Colonic mucosa (tissue), 4 donors: ENCODE data around the gene KHNYN. TPM values are rescaled to one million over a fixed set of nuclear protein-coding genes. Genes with fewer than 3 reads are reported as not detected.
"Not testable (repeated sequence)": the region's sequence is repeated elsewhere in the genome, so short reads cannot be mapped to it uniquely, and the experiment has no call there.

Experiments used
- DNase-seq: peaks from one replicate; pipeline ENCODE4 v3.0.0-alpha.2; 2020
- H3K27ac ChIP-seq: fragments of 200-600 bp; one replicate; pipeline ENCODE4 v1.8.0; 2021
- H3K27me3 ChIP-seq: fragments of 200-600 bp; one replicate; pipeline ENCODE4 v1.8.0; 2021
- H3K36me3 ChIP-seq: fragments of 200-600 bp; one replicate; pipeline ENCODE4 v1.8.0; 2021
- H3K4me1 ChIP-seq: fragments of 200-600 bp; one replicate; pipeline ENCODE4 v1.8.0; 2021; ENCODE audit warnings: mild to moderate bottlenecking
- H3K4me3 ChIP-seq: fragments of 200-600 bp; one replicate; pipeline ENCODE4 v1.8.0; 2021
- H3K9ac ChIP-seq, 2 donors: one replicate each; pipeline ENCODE4 v1.7.0; 2013; ENCODE audit warnings: control low read depth in 2 of 2, low read depth in 2 of 2, low read length in 2 of 2
- H3K9me3 ChIP-seq: fragments of 200-600 bp; one replicate; pipeline ENCODE4 v1.8.0; 2021
- intact Hi-C: fragments of 100-400 bp; cut with DNase I; formaldehyde crosslinking; loops from one replicate; pipeline ENCODE4 v1.14.1; 2022
- total RNA-seq, 2 donors: library from RNA; stranded (reverse); fragmentation: NEBNext Ultra II Directional in 1 of 2; extraction: Animal tissue kit (Norgen Biotek cat#: 25700) in 1 of 2; gene quantifications; one replicate each; pipeline ENCODE4 v1.2.1, GENCODE V29; 2021
- TF ChIP-seq, protein P1 (sequence below): fragments of 200-600 bp; IDR thresholded peaks from one replicate; pipeline ENCODE4 v1.8.0; 2022; ENCODE audit warnings: antibody characterized with exemption, mild to moderate bottlenecking
- donor health status: healthy.
- donor health status: DM: no; HTN: no; CAD: no.
- donor health status: DM: no; HTN: no; CAD: no.

Gene KHNYN
- total RNA-seq, 2 donors from 2014 or later, result 82.6 to 90.4 TPM

DNA sequence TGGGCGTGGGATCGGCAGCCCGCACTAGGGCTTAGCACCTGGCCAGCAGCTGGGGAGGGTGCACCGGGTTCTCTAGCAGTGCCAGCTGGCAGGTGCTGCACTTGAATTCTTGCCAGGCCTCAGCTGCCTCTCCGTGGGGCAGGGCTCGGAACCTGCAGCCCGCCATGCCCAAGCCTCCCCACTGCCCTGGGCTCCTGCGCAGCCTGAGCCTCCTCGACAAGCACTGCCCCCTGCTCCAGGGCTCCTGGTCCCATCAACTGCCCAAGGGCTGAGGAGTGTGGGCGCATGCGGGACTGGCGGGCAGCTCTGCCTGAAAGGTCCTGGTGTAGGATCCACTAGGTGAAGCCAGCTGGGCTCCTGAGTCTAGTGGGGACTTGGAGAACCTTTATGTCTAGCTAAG, 43.5 kb downstream of the KHNYN start:
- Histone ChIP-seq H3K27me3 (no peaks in the 10 kb centered on the region), H3K4me3 (no peak overlapping the region), H3K9ac (no peak overlapping the region), H3K4me1 (no peaks in the 10 kb centered on the region), H3K36me3 (no peaks in the 10 kb centered on the region), H3K9me3 (no peaks in the 10 kb centered on the region), H3K27ac (no peak overlapping the region)
- intact Hi-C loops, result no loop called here
- TF ChIP-seq, protein P1, sequence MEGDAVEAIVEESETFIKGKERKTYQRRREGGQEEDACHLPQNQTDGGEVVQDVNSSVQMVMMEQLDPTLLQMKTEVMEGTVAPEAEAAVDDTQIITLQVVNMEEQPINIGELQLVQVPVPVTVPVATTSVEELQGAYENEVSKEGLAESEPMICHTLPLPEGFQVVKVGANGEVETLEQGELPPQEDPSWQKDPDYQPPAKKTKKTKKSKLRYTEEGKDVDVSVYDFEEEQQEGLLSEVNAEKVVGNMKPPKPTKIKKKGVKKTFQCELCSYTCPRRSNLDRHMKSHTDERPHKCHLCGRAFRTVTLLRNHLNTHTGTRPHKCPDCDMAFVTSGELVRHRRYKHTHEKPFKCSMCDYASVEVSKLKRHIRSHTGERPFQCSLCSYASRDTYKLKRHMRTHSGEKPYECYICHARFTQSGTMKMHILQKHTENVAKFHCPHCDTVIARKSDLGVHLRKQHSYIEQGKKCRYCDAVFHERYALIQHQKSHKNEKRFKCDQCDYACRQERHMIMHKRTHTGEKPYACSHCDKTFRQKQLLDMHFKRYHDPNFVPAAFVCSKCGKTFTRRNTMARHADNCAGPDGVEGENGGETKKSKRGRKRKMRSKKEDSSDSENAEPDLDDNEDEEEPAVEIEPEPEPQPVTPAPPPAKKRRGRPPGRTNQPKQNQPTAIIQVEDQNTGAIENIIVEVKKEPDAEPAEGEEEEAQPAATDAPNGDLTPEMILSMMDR, result no peak
- DNase-seq, result no peak

DNA sequence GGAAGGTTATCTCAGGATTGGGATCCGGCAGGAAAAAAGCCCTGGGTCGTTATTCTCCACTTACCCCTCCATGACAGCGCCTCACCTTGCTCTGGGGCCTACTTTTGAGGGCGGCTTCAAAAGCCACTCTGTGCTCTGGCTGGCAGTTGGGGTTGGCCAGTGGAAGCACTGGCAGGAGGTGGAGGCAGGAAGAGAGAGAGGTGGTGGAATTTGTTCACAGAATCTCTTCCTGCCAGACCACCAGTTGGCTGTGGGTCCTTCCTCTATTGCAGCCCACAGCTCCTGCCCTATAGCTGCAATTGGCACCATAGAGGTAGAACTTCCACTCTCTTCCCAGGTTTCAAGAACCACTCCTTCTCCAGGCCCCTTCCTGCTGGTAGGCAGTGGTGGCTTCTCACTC, 45.5 kb downstream of the KHNYN start:
- no peak overlapping the region for H3K4me3 ChIP-seq
- H3K9ac ChIP-seq, result no peak overlapping the region
- no peak overlapping the region for H3K27ac ChIP-seq
- no peaks in the 10 kb centered on the region for H3K36me3 ChIP-seq
- no peaks in the 10 kb centered on the region for H3K4me1 ChIP-seq
- no peak for DNase-seq
- H3K27me3 ChIP-seq, result no peaks in the 10 kb centered on the region
- intact Hi-C loops, result no loop called here
- TF ChIP-seq, protein P1, result no peak
- H3K9me3 ChIP-seq, result no peaks in the 10 kb centered on the region

DNA sequence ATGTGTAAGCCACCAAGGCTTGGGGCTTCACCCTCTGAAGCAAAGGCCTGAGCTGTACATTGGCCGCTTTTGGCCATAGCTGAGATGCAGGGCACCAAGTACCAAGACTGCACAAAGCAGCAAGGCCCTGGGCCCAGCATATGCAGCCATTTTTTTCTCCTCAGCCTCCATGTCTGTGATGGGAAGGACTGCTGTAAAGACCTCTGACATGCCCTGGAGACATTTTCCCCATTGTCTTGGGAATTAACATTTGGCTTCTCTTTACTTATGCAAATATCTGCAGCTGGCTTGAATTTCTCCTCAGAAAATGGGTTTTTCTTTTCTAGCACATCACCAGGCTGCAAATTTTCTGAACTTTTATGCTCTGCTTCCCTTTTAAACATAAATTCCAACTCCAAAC, 50.2 kb downstream of the KHNYN start:
- H3K4me3 ChIP-seq, result not testable (repeated sequence)
- intact Hi-C loops, result loop anchor here (10.0 kb wide), 1 partner anchor 195 kb away; no protein-coding TSS in a partner anchor

DNA sequence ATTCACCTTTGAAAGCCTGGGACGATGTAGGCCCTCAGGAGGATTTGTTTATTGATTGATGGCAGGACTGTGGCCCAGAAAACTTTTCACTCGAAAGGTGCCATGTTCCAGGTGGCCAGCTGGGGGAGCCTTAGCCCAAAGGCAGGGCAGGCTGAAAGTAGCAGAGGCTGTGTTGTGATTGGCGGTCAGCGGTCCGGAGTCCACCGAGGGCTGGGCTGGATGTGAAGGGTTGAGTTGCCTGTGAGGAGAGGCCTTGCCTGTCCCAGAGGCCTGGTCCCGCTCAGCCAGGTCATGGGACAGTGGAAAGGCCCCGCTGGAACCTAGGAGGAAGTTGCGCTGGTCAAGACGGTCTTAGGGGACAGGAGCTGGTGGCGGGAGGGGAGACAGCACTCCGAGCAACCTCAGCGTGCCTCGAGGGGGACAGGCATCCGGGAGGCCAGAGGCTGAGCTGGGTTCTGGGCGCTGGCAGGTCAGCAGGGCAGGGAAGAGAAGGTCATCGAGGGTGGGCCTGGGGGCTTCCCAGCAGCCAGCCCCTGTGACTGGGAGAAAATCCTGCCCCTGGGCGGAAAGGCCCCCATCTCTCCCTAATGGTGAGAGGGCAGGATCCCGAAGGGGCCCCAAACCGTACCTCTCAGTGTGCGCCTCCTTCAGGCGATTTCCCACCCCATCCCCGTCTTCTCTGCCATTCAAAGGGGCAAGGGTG, 52.0 kb downstream of the KHNYN start:
- TF ChIP-seq, protein P1, result peak; percentile 48
- no peaks in the 10 kb centered on the region for H3K9me3 ChIP-seq
- H3K27ac ChIP-seq, result no peak overlapping the region
- intact Hi-C loops, result loop anchor here (10.0 kb wide), 1 partner anchor 193 kb away; no protein-coding TSS in a partner anchor
- no peaks in the 10 kb centered on the region for H3K27me3 ChIP-seq
- no peaks in the 10 kb centered on the region for H3K36me3 ChIP-seq
- H3K4me1 ChIP-seq, result no peaks in the 10 kb centered on the region
- H3K4me3 ChIP-seq, result no peak overlapping the region
- peak; percentile 70 for DNase-seq
- H3K9ac ChIP-seq, result no peak overlapping the region

More for the DNA sequence above, 50.2 kb downstream of the KHNYN start:
- not testable (repeated sequence) for H3K36me3 ChIP-seq, H3K4me1 ChIP-seq, H3K27me3 ChIP-seq, H3K27ac ChIP-seq, DNase-seq, H3K9me3 ChIP-seq, H3K9ac ChIP-seq

DNA sequence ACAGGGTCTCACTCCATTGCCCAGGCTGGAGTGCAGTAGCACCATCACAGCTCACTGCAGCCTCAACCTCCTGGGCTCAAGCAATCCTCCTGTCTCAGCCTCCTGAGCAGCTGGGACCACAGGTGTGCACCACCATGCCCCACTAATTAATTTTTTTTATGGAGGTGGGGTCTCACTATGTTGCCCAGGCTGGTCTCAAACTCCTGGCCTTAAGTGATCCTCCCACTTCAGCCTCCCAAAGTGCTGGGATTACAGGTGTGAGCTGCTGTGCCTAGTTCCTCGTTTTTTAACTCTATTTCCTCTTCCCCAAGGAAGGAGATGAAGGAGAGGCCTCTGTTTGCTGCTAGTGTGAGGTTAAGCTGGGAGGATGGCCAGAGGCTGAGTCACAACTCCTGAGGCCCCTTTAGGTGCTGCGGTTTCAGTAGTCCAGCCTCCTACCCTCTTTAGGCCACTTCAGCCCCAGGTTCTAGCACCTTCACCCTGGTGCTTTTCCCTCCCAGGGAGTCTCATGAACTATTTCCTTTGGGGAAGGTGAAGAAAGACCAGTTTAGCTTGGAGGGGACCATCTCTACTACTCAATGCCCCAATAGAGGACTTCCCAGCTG, 53.0 kb downstream of the KHNYN start:
- intact Hi-C loops, result loop anchor here (10.0 kb wide), 1 partner anchor 192 kb away; no protein-coding TSS in a partner anchor
- H3K36me3 ChIP-seq, H3K9ac ChIP-seq, H3K27ac ChIP-seq, DNase-seq, H3K4me3 ChIP-seq, H3K27me3 ChIP-seq, H3K9me3 ChIP-seq, H3K4me1 ChIP-seq: not testable (repeated sequence)

DNA sequence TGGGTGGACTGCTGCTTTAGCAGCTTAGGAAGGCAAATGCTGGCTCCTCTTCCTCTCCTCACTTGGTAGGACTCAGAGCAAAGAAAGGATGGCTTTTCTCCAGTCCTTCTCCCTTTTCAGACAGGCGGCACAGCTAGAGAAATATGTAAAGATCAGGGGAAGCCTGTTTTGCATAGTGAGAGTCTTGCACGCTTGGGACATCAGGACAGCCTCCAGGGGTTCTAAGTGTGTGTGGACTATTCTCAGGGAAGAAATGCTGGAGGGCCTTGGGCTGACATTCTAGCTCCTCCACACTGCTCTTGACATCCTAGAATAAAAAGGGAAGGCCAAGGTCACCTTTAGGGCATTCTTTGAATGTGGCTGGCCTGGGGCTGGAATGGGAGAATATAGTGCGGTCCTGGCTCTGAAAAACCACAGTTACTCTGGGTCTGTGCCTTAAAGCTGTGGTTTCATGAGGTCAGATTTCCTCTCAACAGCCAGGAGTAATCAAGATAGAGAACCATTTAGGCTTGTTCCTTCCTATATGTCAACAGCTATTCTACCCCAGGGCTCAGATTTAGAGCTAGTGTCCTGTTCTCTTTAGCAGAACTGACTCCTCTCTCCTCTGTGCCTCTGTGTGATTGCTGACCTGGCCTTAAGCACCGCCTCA, 54.0 kb downstream of the KHNYN start:
- Histone ChIP-seq H3K36me3 (no peaks in the 10 kb centered on the region), H3K9ac (no peak overlapping the region), H3K4me1 (no peaks in the 10 kb centered on the region), H3K9me3 (no peaks in the 10 kb centered on the region), H3K4me3 (no peak overlapping the region), H3K27me3 (no peaks in the 10 kb centered on the region), H3K27ac (no peak overlapping the region)
- intact Hi-C loops, result loop anchor here (10.0 kb wide), 1 partner anchor 191 kb away; no protein-coding TSS in a partner anchor
- TF ChIP-seq, protein P1, result no peak
- DNase-seq, result no peak

Other genes starting within 250 kb of the KHNYN start
- gene IPO4, start 241.1 kb upstream of the KHNYN start, total RNA-seq, result 10 to 100 TPM; 19.3 to 78.2 TPM
- gene TM9SF1, start 234.5 kb upstream of the KHNYN start, total RNA-seq, result 10 to 100 TPM; 58.8 to 65.6 TPM
- under 1 TPM; 0.19 to 0.49 TPM for gene TSSK4, start 224.3 kb upstream of the KHNYN start, total RNA-seq
- 10 to 100 TPM; 47.8 to 48.0 TPM for gene CHMP4A, start 216.5 kb upstream of the KHNYN start, total RNA-seq
- gene MDP1, start 213.9 kb upstream of the KHNYN start, total RNA-seq, result 10 to 100 TPM in 1 of 2 donors, 1 to 10 TPM in 1; 8.2 to 10.9 TPM
- gene NEDD8, start 197.6 kb upstream of the KHNYN start, total RNA-seq, result 100 to 1,000 TPM; 126 to 150 TPM
- gene GMPR2, start 197.0 kb upstream of the KHNYN start, total RNA-seq, result 10 to 100 TPM; 57.9 to 68.1 TPM
- 10 to 100 TPM; 45.5 to 45.7 TPM for gene TINF2, start 187.3 kb upstream of the KHNYN start, total RNA-seq
- 1 to 10 TPM in 1 of 2 donors, under 1 TPM in 1; 0.40 to 3.9 TPM for gene TGM1, start 166.8 kb upstream of the KHNYN start, total RNA-seq
- gene RABGGTA, start 158.4 kb upstream of the KHNYN start, total RNA-seq, result 10 to 100 TPM; 37.3 to 38.3 TPM
- 10 to 100 TPM; 38.0 to 42.4 TPM for gene DHRS1, start 130.2 kb upstream of the KHNYN start, total RNA-seq
- 10 to 100 TPM; 23.8 to 49.8 TPM for gene NOP9, start 130.1 kb upstream of the KHNYN start, total RNA-seq
- gene CIDEB, start 122.0 kb upstream of the KHNYN start, total RNA-seq, result 10 to 100 TPM in 1 of 2 donors, 1 to 10 TPM in 1; 7.7 to 12.9 TPM
- 1 to 10 TPM; 2.7 to 7.8 TPM for gene LTB4R2, start 119.8 kb upstream of the KHNYN start, total RNA-seq
- gene LTB4R, start 118.5 kb upstream of the KHNYN start, total RNA-seq, result 1 to 10 TPM; 1.5 to 4.0 TPM
- gene ADCY4, start 94.9 kb upstream of the KHNYN start, total RNA-seq, result 10 to 100 TPM in 1 of 2 donors, 1 to 10 TPM in 1; 6.7 to 10.2 TPM
- 10 to 100 TPM; 30.1 to 38.2 TPM for gene RIPK3, start 90.0 kb upstream of the KHNYN start, total RNA-seq
- gene NFATC4, start 61.8 kb upstream of the KHNYN start, total RNA-seq, result 10 to 100 TPM; 11.2 to 24.0 TPM
- gene NYNRIN, start 31.0 kb upstream of the KHNYN start, total RNA-seq, result 10 to 100 TPM; 13.0 to 26.7 TPM
- gene CBLN3, start 286 bp upstream of the KHNYN start, total RNA-seq, result 1 to 10 TPM; 1.8 to 2.0 TPM
- gene SDR39U1, start 12.8 kb downstream of the KHNYN start, total RNA-seq, result 10 to 100 TPM; 32.5 to 40.9 TPM
- gene CMA1, start 78.3 kb downstream of the KHNYN start, total RNA-seq, result 1 to 10 TPM; 1.3 TPM
- gene CTSG, start 146.3 kb downstream of the KHNYN start, total RNA-seq, result 1 to 10 TPM; 3.2 to 5.4 TPM
- under 1 TPM; 0.53 to 0.59 TPM for gene GZMH, start 179.7 kb downstream of the KHNYN start, total RNA-seq
- gene GZMB, start 204.2 kb downstream of the KHNYN start, total RNA-seq, result 1 to 10 TPM; 1.1 to 3.0 TPM